Ectodermal cell (in vitro differentiated cells): Measurements from ENCODE around the gene PER1.
A peak's percentile ranks its signal among the peaks of the same experiment; 100 is the strongest.

Experiments
- H3K27ac ChIP-seq: 2 replicates; pipeline ENCODE4 v1.7.0; 2013; ENCODE audit warnings: mild to moderate bottlenecking, low read depth, low read length; ENCODE audit not compliant: insufficient read depth, poor library complexity, severe bottlenecking
- H3K27me3 ChIP-seq: 2 replicates; pipeline ENCODE4 v1.7.0; 2013; ENCODE audit warnings: mild to moderate bottlenecking, low read length; ENCODE audit not compliant: insufficient read depth, control insufficient read depth, poor library complexity, severe bottlenecking
- H3K36me3 ChIP-seq: one replicate; pipeline ENCODE4 v1.7.0; 2013; ENCODE audit warnings: low read length; ENCODE audit not compliant: control insufficient read depth, insufficient read depth
- H3K4me1 ChIP-seq: one replicate; pipeline ENCODE4 v1.7.0; 2013; ENCODE audit warnings: low read length; ENCODE audit not compliant: control insufficient read depth, insufficient read depth
- H3K4me3 ChIP-seq: 2 replicates; pipeline ENCODE4 v1.7.0; 2013; ENCODE audit warnings: low read depth, low read length, control low read depth; ENCODE audit not compliant: insufficient read depth
- H3K9me3 ChIP-seq: 2 replicates; pipeline ENCODE4 v1.7.0; 2013; ENCODE audit warnings: mild to moderate bottlenecking, low read length, moderate library complexity; ENCODE audit not compliant: control insufficient read depth
- WGBS, 2 experiments: methylation state at CpG; one replicate each; pipeline ENCODE4 v1.1.7; 2013; ENCODE audit warnings: missing lambda C conversion rate in 2 of 2; 5-methylcytosine and 5-hydroxymethylcytosine counted together

The PER1 gene

DNA sequence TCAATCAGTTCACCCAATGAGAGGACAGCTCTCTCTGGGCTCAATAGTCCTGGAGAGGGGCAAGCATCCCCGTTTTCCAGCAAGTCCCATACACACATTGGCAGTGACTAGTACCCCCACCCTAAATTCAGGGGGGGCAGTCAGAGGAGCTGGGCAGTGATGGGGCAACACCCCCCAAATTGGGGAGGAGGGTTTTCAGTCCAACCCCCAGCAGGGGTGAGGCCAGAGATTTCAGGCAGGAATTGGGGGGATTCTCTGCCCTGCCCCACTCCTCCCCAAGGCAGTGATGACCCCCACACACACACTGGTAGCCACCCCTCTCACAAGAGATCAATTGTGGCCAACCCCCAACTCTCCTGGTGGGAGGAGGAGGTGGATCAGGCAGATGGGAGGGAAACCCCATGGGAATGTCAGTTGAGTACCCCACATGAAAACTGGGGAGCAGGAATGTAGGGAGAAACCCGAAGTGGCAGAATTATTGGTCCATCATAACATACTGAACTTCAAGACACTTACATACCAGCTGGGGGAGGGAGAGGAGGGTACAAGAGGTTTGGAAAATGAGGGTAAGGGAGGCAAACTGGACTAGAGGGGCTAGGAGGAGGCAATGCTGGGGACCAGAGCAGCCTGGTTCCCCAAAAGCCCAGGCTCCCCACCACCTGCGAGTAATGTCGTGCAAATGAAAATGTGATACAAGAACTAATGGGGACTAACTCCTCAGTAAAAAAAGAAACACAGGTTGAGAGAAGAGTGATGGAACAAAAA, 7.4 kb upstream of the PER1 start:
- Histone ChIP-seq H3K27ac (no peak overlapping the region), H3K4me3 (no peak overlapping the region), H3K4me1 (peaks cover 30% of the 10 kb centered on the region), H3K9me3 (no peaks in the 10 kb centered on the region), H3K36me3 (peaks cover 11% of the 10 kb centered on the region), H3K27me3 (no peaks in the 10 kb centered on the region)
- 92 to 96% methylated on average over 4 of the region's 4 CpGs for WGBS, 2 experiments

GRCh38 chr17:8159032-8159400, 6.8 kb upstream of the PER1 start:
- Histone ChIP-seq H3K27me3 (no peaks in the 10 kb centered on the region), H3K9me3 (no peaks in the 10 kb centered on the region), H3K36me3 (peaks cover 11% of the 10 kb centered on the region), H3K27ac (no peak overlapping the region), H3K4me3 (no peak overlapping the region), H3K4me1 (peaks cover 28% of the 10 kb centered on the region)
- WGBS, 2 experiments: 70 to 72% methylated on average over 2 of the region's 3 CpGs

DNA sequence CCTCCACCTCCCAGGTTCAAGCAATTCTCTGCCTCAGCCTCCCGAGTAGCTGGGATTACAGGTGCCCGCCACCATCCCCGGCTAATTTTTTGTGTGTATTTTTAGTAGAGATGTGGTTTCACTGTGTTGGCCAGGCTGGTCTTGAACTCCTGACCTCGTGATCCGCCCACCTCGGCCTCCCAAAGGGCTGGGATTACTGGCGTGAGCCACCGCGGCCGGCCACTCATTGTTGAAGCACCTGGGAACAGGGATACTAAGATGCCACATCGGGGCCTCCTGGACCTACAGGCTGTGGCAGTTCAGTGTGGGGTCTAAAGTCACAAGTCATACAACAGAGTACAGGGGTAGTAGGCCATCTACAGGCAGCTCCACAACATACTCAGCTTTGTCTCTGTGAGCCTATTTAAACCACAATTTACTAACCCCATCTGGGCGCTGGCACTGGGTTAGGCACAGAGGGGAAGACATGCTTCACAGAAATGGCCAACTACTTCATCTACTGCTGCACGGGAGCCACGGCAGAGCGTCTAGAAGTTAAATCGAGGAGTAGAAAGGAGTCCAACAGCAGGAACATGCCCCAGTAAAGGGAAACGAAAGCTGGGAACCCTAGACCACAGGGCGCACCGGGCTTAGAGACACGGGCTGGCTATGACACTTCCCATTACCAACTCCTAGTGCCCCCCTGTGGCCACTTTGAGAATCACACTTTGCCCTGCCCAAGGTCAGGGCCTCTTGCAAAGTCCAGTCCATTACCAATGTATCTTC, 6.2 kb upstream of the PER1 start:
- WGBS, 2 experiments: 61 to 66% methylated on average over 20 of the region's 20 CpGs
- Histone ChIP-seq H3K9me3 (no peaks in the 10 kb centered on the region), H3K36me3 (peaks cover 11% of the 10 kb centered on the region), H3K4me1 (peaks cover 22% of the 10 kb centered on the region), H3K27me3 (no peaks in the 10 kb centered on the region), H3K27ac (peak overlapping the region; percentile 55), H3K4me3 (no peak overlapping the region)

- Histone ChIP-seq H3K36me3 (peaks cover 8% of the 10 kb centered on the region), H3K4me1 (peaks cover 25% of the 10 kb centered on the region), H3K27ac (peak overlapping the region; percentile 95), H3K4me3 (peak overlapping the region; percentile 60), H3K27me3 (no peaks in the 10 kb centered on the region), H3K9me3 (no peaks in the 10 kb centered on the region)
- 0 to 1% methylated on average over 59 of the region's 59 CpGs for WGBS, 2 experiments
Measured at GRCh38 chr17:8156246-8156992, 4.2 kb upstream of the PER1 start.

DNA sequence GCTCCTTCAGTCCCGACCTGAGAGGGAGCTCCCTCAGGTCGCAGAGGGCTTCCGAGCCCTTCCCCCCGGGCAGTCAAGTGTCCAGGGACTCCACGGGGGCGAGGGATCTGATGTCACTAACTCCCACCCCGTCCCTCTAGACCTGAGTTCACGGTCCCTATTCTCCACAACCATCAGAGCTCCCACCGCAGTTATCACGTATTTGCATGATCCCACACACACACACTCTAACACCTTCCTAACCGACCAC, 3.7 kb upstream of the PER1 start:
- 3% methylated on average over 11 of the region's 11 CpGs for WGBS, 2 experiments
- H3K27ac ChIP-seq: peak overlapping the region; percentile 83
- H3K4me1 ChIP-seq: peaks cover 20% of the 10 kb centered on the region

DNA sequence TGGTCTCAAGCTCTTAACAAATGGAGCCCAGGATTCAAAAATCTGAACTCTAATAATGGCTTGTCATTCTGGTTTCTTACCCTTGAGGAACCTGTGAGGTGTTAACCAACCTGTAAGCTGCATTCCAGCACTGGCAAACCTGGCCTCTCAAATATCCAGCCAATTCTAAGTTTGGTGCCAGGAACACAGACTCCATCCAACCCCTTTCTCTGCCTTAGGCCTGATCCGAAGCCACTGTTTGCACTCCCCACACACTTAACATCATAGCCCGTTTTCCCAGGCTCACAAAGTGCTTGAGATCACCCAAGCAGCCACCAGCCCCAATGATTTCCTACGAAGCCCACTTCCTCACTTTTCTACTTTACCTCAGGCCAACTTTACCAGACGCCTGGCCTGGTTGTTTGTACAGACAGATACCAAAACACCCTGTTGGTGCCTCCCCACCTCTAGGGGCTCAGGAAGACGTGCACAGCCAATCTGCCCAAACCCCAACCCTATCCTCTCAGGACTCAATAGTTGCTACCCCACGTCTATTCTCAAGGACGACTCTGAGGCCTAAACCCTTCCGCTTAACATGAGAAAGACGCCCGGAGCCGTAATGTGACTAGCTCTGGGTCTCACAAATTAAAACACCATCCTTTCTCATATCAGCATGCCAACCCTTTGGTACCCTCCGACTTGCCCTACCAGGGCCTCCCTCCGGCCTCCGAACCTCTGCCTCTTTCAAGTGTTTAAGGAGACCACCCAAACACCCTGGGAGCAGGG, 3.2 kb upstream of the PER1 start:
- Histone ChIP-seq H3K4me3 (peak overlapping the region; percentile 60), H3K27me3 (no peaks in the 10 kb centered on the region), H3K9me3 (no peaks in the 10 kb centered on the region), H3K4me1 (peaks cover 18% of the 10 kb centered on the region), H3K36me3 (no peaks in the 10 kb centered on the region), H3K27ac (peak overlapping the region; percentile 83)
- WGBS, 2 experiments: 53 to 54% methylated on average over 14 of the region's 14 CpGs

More for the DNA sequence above, 3.7 kb upstream of the PER1 start:
- peaks cover 3% of the 10 kb centered on the region for H3K36me3 ChIP-seq
- H3K27me3 ChIP-seq: no peaks in the 10 kb centered on the region
- peak overlapping the region; percentile 60 for H3K4me3 ChIP-seq
- no peaks in the 10 kb centered on the region for H3K9me3 ChIP-seq

GRCh38 chr17:8154608-8155155, 2.5 kb upstream of the PER1 start:
- 60 to 64% methylated on average over 11 of the region's 11 CpGs for WGBS, 2 experiments
- peaks cover 3% of the 10 kb centered on the region for H3K36me3 ChIP-seq
- H3K27ac ChIP-seq: peak overlapping the region; percentile 85
- no peaks in the 10 kb centered on the region for H3K27me3 ChIP-seq
- H3K4me1 ChIP-seq: peaks cover 18% of the 10 kb centered on the region
- H3K9me3 ChIP-seq: no peaks in the 10 kb centered on the region
- H3K4me3 ChIP-seq: peak overlapping the region; percentile 44

- no peaks in the 10 kb centered on the region for H3K27me3 ChIP-seq
- 5 to 6% methylated on average over 22 of the region's 22 CpGs for WGBS, 2 experiments
- peak overlapping the region; percentile 85 for H3K27ac ChIP-seq
- H3K36me3 ChIP-seq: peaks cover 9% of the 10 kb centered on the region
- H3K4me1 ChIP-seq: peaks cover 18% of the 10 kb centered on the region
- no peaks in the 10 kb centered on the region for H3K9me3 ChIP-seq
- peak overlapping the region; percentile 44 for H3K4me3 ChIP-seq
Measured at GRCh38 chr17:8153957-8154607, 1.9 kb upstream of the PER1 start.

- WGBS, 2 experiments: 73 to 76% methylated on average over 13 of the region's 13 CpGs
- Histone ChIP-seq H3K36me3 (peaks cover 9% of the 10 kb centered on the region), H3K4me1 (peaks cover 18% of the 10 kb centered on the region), H3K27me3 (no peaks in the 10 kb centered on the region), H3K4me3 (no peak overlapping the region), H3K27ac (peak overlapping the region; percentile 85), H3K9me3 (no peaks in the 10 kb centered on the region)
Measured at GRCh38 chr17:8153525-8153956, 1.3 kb upstream of the PER1 start.
